Measurements from ENCODE around the gene WDR53.

GRCh38 chr3:196554205-196554604 is 14.1 kb downstream of the WDR53 start:
- no peak for TF ChIP-seq CTCF (IDR thresholded peaks at IDR 0.05; ENCODE audit: extremely low read depth in 1 of 2, insufficient read depth in 1 of 2, low read depth in 1 of 2, low read length in 2 of 2)
- TF ChIP-seq POLR2A (IDR thresholded peaks at IDR 0.05; ENCODE audit: low read depth, low read length): no peak
- no peak for TF ChIP-seq JUN (IDR thresholded peaks at IDR 0.05; ENCODE audit: borderline replicate concordance, insufficient read depth, insufficient read length, low read depth)
- no peak for TF ChIP-seq POLR2AphosphoS5 (IDR thresholded peaks at IDR 0.05; ENCODE audit: insufficient read depth, low read depth, low read length)
- no peak for TF ChIP-seq MAX (IDR thresholded peaks at IDR 0.05; ENCODE audit: insufficient read depth, insufficient read length)
- no peak for TF ChIP-seq EZH2 (IDR thresholded peaks at IDR 0.05; ENCODE audit: borderline replicate concordance, low read depth, low read length, severe bottlenecking)
- TF ChIP-seq MYC (IDR thresholded peaks at IDR 0.05; ENCODE audit: low read depth, low read length): no peak

All from endothelial cell of umbilical vein (primary cell).